Measurements from ENCODE around the gene TSPAN19. TPM values are rescaled to one million over a fixed set of nuclear protein-coding genes. Genes with fewer than 3 reads are reported as not detected.

The TSPAN19 gene
- total and polyA plus RNA-seq, 12 donors = 0.06 to 1.0 (median 0.47) TPM; not detected in 5

DNA sequence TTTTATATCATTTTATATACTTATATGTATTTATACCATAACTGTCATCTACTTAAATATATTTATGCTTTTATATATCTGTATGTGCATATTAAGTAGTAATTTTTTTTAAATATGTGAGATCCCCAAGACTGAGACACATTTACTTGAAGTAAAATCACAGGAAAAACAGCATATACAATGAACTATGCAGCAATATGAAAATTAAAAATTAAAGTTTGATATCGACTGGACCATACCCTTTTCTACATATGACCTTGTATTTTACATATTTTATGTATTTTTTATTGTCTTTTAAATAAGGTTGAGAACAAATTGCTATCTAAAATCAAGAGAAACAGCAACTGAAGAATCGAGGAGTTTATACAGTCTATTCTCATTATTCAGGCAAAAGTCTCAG lies 50.0 kb downstream of the TSPAN19 start:
- no peaks in the 10 kb centered on the region for H3K36me3 ChIP-seq
- H3K27ac ChIP-seq = no peak overlapping the region
- intact Hi-C loops (cut with DNase I) = no loop called here
- 76 to 77% methylated on average over 2 of the region's 2 CpGs for WGBS, 2 donors
- no peaks in the 10 kb centered on the region for H3K4me1 ChIP-seq
- no peaks in the 10 kb centered on the region for H3K9me3 ChIP-seq
- TF ChIP-seq, protein P1, sequence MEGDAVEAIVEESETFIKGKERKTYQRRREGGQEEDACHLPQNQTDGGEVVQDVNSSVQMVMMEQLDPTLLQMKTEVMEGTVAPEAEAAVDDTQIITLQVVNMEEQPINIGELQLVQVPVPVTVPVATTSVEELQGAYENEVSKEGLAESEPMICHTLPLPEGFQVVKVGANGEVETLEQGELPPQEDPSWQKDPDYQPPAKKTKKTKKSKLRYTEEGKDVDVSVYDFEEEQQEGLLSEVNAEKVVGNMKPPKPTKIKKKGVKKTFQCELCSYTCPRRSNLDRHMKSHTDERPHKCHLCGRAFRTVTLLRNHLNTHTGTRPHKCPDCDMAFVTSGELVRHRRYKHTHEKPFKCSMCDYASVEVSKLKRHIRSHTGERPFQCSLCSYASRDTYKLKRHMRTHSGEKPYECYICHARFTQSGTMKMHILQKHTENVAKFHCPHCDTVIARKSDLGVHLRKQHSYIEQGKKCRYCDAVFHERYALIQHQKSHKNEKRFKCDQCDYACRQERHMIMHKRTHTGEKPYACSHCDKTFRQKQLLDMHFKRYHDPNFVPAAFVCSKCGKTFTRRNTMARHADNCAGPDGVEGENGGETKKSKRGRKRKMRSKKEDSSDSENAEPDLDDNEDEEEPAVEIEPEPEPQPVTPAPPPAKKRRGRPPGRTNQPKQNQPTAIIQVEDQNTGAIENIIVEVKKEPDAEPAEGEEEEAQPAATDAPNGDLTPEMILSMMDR (IDR thresholded peaks at IDR 0.05) = no peak
- no peak overlapping the region for H3K4me3 ChIP-seq
- ATAC-seq = no peak
- H3K27me3 ChIP-seq = no peaks in the 10 kb centered on the region
- no peak for DNase-seq

DNA sequence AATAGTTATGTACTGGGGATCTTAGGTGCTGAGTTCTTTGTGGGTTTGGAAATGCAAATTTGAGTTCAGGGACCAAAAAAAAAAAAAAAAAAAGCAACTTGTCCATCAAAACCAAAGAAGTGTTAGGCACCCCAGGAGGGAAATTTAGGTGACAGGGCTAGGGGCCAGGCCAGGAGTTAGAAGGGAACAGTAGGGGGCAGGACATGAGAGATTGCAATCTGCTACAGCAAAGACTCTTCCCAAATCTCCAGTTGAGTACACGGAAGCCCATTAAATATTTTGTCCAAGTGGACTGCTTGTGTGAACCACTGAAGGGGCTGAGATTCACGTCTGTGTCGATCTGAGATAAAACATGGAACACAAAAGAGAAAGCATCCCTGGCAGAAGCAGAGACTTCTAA lies 52.8 kb downstream of the TSPAN19 start:
- DNase-seq = no peak
- Histone ChIP-seq H3K9me3 (no peaks in the 10 kb centered on the region), H3K27me3 (no peaks in the 10 kb centered on the region), H3K27ac (no peak overlapping the region), H3K36me3 (no peaks in the 10 kb centered on the region), H3K4me3 (no peak overlapping the region), H3K4me1 (no peaks in the 10 kb centered on the region)
- TF ChIP-seq, protein P1 (IDR thresholded peaks at IDR 0.05) = no peak
- intact Hi-C loops (cut with DNase I) = no loop called here
- WGBS, 2 donors = 42 to 51% methylated on average over 3 of the region's 3 CpGs
- ATAC-seq = no peak

DNA sequence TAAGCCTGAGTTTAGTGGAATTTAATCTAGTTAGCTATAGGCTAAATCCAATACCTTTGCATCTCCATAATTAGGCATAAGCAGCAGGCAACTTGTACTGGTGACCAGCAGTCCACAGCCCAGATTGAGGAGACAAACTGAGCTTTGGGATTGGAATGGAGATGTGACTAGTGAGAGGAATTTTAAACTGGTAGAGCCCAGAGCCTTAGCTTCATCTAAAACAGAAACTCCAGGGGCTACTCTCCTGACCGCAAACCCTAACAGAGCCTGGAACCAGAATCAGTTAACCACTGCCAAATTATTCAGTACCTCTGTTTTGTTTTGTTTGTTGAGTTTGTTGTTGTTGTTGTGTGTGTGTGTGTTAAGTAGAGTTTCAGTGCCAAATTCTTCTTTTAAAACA lies 53.2 kb downstream of the TSPAN19 start:
- WGBS, 2 donors = 81 to 82% methylated on average over 1 of the region's 1 CpG

DNA sequence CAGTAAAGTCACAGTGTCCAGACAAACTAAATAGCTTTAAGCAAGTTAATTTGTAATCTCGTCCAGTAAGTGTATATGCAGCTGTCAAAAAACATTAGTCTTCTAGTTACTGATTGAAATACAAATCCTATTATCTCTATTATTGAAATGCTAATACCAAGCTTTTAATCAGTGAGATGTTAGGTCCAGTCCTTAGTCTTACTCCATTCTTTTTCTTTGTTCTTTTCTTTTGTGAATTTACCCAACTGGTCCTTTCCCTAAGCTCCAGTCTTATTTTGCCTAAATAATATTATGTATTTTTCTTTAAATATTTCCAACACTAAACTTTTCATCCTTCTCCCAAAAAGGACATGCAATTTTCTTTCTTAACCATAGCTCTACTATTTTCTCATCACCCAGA lies 57.2 kb downstream of the TSPAN19 start:
- Histone ChIP-seq H3K4me1 (no peaks in the 10 kb centered on the region), H3K27ac (no peak overlapping the region), H3K9me3 (no peaks in the 10 kb centered on the region), H3K4me3 (no peak overlapping the region), H3K36me3 (no peaks in the 10 kb centered on the region), H3K27me3 (no peaks in the 10 kb centered on the region)
- 39 to 51% methylated on average over 1 of the region's 1 CpG for WGBS, 2 donors
- ATAC-seq (no peak), DNase-seq (no peak)
- TF ChIP-seq, protein P1 (IDR thresholded peaks at IDR 0.05) = no peak
- intact Hi-C loops (cut with DNase I) = no loop called here

More for the DNA sequence above, 53.2 kb downstream of the TSPAN19 start:
- TF ChIP-seq, protein P1 (IDR thresholded peaks at IDR 0.05) = no peak
- DNase-seq (no peak), ATAC-seq (no peak)
- Histone ChIP-seq H3K27ac (no peak overlapping the region), H3K4me3 (no peak overlapping the region), H3K9me3 (no peaks in the 10 kb centered on the region), H3K4me1 (no peaks in the 10 kb centered on the region), H3K36me3 (no peaks in the 10 kb centered on the region), H3K27me3 (no peaks in the 10 kb centered on the region)
- intact Hi-C loops (cut with DNase I) = no loop called here
